ENCODE measurements around the gene DNAH8.

DNAH8 gene

GRCh38 chr6:39029156-39030011, 314.3 kb downstream of the DNAH8 start:
- Histone ChIP-seq H3K27ac (ENCODE audit: low read depth, low read length) (no peak overlapping the region), H3K4me3 (ENCODE audit: low read depth in 1 of 2, low read length in 2 of 2) (no peak overlapping the region), H3K27me3 (ENCODE audit: control insufficient read depth in 1 of 2, insufficient read depth in 2 of 2, low read length in 2 of 2) (peaks cover 0 to 7% of the 10 kb centered on the region in 2 donors), H3K36me3 (ENCODE audit: insufficient read depth, low read length) (no peaks in the 10 kb centered on the region), H3K4me1 (ENCODE audit: insufficient read depth, low read length) (no peaks in the 10 kb centered on the region), H3K9me3 (ENCODE audit: low read length) (no peaks in the 10 kb centered on the region), H3K9ac (ENCODE audit: low read length) (no peak overlapping the region)

DNA sequence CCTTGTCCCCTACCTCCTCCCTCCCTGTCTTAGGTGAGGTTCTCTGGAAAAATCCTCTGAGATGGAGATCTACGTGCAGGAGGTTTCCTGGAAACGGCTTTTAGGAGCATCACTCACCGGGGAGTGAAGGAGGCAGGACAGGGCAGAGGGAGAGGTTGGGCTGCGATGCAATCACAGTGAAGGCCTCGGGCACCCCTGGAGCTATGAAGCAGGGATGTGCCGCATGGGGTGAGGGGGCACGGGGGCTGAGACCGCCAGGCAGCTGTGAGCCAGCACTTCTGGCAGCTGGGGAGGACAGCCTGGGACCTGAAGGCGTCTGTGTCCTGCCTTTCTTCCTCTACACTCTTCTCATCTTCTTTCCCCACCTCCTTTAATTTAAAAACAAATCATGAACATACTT, 320.6 kb downstream of the DNAH8 start:
- Histone ChIP-seq H3K36me3 (ENCODE audit: insufficient read depth, low read length) (no peaks in the 10 kb centered on the region), H3K4me3 (ENCODE audit: low read depth in 1 of 2, low read length in 2 of 2) (no peak overlapping the region), H3K9ac (ENCODE audit: low read length) (no peak overlapping the region), H3K27me3 (ENCODE audit: control insufficient read depth in 1 of 2, insufficient read depth in 2 of 2, low read length in 2 of 2) (peaks cover 0 to 6% of the 10 kb centered on the region in 2 donors), H3K9me3 (ENCODE audit: low read length) (no peaks in the 10 kb centered on the region), H3K4me1 (ENCODE audit: insufficient read depth, low read length) (no peaks in the 10 kb centered on the region), H3K27ac (ENCODE audit: low read depth, low read length) (no peak overlapping the region)

DNA sequence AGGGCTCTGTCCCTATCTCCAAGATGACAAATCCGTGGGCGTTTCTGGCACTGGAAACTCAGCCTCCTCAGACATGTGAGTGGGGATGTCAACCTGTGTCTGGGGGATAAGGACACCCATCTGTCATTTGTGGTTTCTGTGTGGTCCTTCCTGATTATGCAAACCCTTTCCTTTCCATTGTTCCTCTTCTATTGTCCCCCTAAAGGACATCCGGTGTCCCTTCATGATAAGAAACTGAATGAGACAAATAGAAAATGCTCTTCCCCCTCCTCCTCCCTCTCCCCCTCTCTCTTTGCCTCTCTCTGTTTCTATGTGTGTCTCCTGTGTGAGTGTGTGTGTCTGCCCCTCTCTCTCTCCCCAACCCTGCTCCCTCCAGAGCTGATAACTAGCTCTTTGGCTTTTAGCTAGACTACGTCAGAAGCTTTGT, 322.0 kb downstream of the DNAH8 start:
- Histone ChIP-seq H3K9me3 (ENCODE audit: low read length) (no peaks in the 10 kb centered on the region), H3K9ac (ENCODE audit: low read length) (no peak overlapping the region), H3K36me3 (ENCODE audit: insufficient read depth, low read length) (no peaks in the 10 kb centered on the region), H3K4me3 (ENCODE audit: low read depth in 1 of 2, low read length in 2 of 2) (no peak overlapping the region), H3K4me1 (ENCODE audit: insufficient read depth, low read length) (no peaks in the 10 kb centered on the region), H3K27me3 (ENCODE audit: control insufficient read depth in 1 of 2, insufficient read depth in 2 of 2, low read length in 2 of 2) (peaks cover 0 to 6% of the 10 kb centered on the region in 2 donors), H3K27ac (ENCODE audit: low read depth, low read length) (no peak overlapping the region)

GRCh38 chr6:39037707-39038106, 322.6 kb downstream of the DNAH8 start:
- Histone ChIP-seq H3K36me3 (ENCODE audit: insufficient read depth, low read length) (no peaks in the 10 kb centered on the region), H3K27me3 (ENCODE audit: control insufficient read depth in 1 of 2, insufficient read depth in 2 of 2, low read length in 2 of 2) (peaks cover 0 to 6% of the 10 kb centered on the region in 2 donors), H3K27ac (ENCODE audit: low read depth, low read length) (no peak overlapping the region), H3K4me3 (ENCODE audit: low read depth in 1 of 2, low read length in 2 of 2) (no peak overlapping the region), H3K4me1 (ENCODE audit: insufficient read depth, low read length) (no peaks in the 10 kb centered on the region), H3K9me3 (ENCODE audit: low read length) (no peaks in the 10 kb centered on the region), H3K9ac (ENCODE audit: low read length) (no peak overlapping the region)

- H3K36me3 ChIP-seq (ENCODE audit: insufficient read depth, low read length), result no peaks in the 10 kb centered on the region
- no peak overlapping the region for H3K27ac ChIP-seq (ENCODE audit: low read depth, low read length)
- H3K9me3 ChIP-seq (ENCODE audit: low read length), result no peaks in the 10 kb centered on the region
- no peaks in the 10 kb centered on the region for H3K4me1 ChIP-seq (ENCODE audit: insufficient read depth, low read length)
- H3K27me3 ChIP-seq (ENCODE audit: control insufficient read depth in 1 of 2, insufficient read depth in 2 of 2, low read length in 2 of 2), result peaks cover 0 to 6% of the 10 kb centered on the region in 2 donors
- H3K4me3 ChIP-seq (ENCODE audit: low read depth in 1 of 2, low read length in 2 of 2), result no peak overlapping the region
- no peak overlapping the region for H3K9ac ChIP-seq (ENCODE audit: low read length)
Measured at GRCh38 chr6:39040080-39040673, 325.1 kb downstream of the DNAH8 start.

DNA sequence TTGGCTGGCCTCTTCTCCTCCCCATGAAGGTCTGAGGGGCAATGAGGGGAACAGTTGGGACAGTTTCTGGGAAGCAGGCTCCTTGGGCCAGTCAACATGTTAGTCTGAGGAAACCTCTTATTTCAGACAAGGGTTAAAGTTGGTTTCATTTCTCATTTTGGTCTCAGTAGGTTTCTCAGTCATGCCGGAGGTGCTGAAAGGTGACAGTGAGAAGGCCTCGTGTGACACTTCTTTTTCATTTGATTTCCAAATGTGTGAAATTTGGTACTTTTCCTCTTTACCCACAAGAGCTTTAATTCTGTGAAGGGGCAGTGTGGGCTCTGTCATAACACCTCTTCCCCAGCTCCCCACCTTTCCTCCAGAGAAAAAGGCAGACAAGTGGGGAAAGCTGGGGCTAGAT, 326.0 kb downstream of the DNAH8 start:
- Histone ChIP-seq H3K4me3 (ENCODE audit: low read depth in 1 of 2, low read length in 2 of 2) (no peak overlapping the region), H3K9me3 (ENCODE audit: low read length) (no peaks in the 10 kb centered on the region), H3K4me1 (ENCODE audit: insufficient read depth, low read length) (no peaks in the 10 kb centered on the region), H3K9ac (ENCODE audit: low read length) (no peak overlapping the region), H3K36me3 (ENCODE audit: insufficient read depth, low read length) (no peaks in the 10 kb centered on the region), H3K27me3 (ENCODE audit: control insufficient read depth in 1 of 2, insufficient read depth in 2 of 2, low read length in 2 of 2) (peaks cover 0 to 6% of the 10 kb centered on the region in 2 donors), H3K27ac (ENCODE audit: low read depth, low read length) (no peak overlapping the region)

DNA sequence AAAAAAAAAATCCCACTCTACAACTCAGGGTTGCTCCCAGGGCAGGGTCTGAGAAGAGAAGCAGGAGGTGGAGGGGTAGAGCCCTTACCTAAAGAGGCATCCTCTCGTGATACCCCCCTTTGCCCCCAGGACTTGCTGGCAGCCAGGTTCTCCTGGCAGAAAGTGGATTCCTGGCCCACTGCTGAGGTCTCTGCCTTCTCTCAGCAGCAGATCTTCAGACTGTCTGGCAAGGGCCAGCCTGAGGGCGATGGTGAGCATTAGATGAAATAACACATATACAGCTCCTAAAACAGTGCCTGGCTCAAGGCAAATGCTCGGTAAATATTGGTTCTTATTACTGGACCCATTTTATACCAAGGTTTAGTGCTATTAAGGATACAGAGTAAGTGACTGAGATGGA, 328.7 kb downstream of the DNAH8 start:
- Histone ChIP-seq H3K4me3 (ENCODE audit: low read depth in 1 of 2, low read length in 2 of 2) (no peak overlapping the region), H3K36me3 (ENCODE audit: insufficient read depth, low read length) (no peaks in the 10 kb centered on the region), H3K9me3 (ENCODE audit: low read length) (no peaks in the 10 kb centered on the region), H3K9ac (ENCODE audit: low read length) (no peak overlapping the region), H3K27ac (ENCODE audit: low read depth, low read length) (no peak overlapping the region), H3K4me1 (ENCODE audit: insufficient read depth, low read length) (no peaks in the 10 kb centered on the region), H3K27me3 (ENCODE audit: control insufficient read depth in 1 of 2, insufficient read depth in 2 of 2, low read length in 2 of 2) (peaks cover 0 to 19% of the 10 kb centered on the region in 2 donors)

DNA sequence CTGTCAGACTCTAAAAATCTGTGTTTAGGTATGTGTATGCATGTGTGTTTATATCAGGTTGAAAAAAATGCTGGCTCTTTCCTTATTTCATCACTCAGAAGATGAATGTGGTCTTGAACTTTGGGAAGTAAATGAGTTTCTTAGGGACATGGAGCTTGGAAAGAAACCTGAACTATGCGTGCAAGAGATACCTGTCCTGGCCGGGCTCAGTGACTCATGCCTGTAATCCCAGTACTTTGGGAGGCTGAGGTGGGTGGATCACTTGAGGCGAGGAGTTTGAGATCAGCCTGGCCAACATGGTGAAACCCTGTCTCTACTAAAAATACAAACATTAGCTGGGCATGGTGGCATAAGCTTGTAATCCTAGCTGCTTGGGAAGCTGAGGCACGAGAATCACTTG, 329.1 kb downstream of the DNAH8 start:
- H3K27ac ChIP-seq (ENCODE audit: low read depth, low read length), result no peak overlapping the region
- peaks cover 4 to 23% of the 10 kb centered on the region in 2 donors for H3K27me3 ChIP-seq (ENCODE audit: control insufficient read depth in 1 of 2, insufficient read depth in 2 of 2, low read length in 2 of 2)
- H3K9me3 ChIP-seq (ENCODE audit: low read length), result no peaks in the 10 kb centered on the region
- no peak overlapping the region for H3K9ac ChIP-seq (ENCODE audit: low read length)
- no peak overlapping the region for H3K4me3 ChIP-seq (ENCODE audit: low read depth in 1 of 2, low read length in 2 of 2)
- H3K4me1 ChIP-seq (ENCODE audit: insufficient read depth, low read length), result no peaks in the 10 kb centered on the region
- no peaks in the 10 kb centered on the region for H3K36me3 ChIP-seq (ENCODE audit: insufficient read depth, low read length)

DNA sequence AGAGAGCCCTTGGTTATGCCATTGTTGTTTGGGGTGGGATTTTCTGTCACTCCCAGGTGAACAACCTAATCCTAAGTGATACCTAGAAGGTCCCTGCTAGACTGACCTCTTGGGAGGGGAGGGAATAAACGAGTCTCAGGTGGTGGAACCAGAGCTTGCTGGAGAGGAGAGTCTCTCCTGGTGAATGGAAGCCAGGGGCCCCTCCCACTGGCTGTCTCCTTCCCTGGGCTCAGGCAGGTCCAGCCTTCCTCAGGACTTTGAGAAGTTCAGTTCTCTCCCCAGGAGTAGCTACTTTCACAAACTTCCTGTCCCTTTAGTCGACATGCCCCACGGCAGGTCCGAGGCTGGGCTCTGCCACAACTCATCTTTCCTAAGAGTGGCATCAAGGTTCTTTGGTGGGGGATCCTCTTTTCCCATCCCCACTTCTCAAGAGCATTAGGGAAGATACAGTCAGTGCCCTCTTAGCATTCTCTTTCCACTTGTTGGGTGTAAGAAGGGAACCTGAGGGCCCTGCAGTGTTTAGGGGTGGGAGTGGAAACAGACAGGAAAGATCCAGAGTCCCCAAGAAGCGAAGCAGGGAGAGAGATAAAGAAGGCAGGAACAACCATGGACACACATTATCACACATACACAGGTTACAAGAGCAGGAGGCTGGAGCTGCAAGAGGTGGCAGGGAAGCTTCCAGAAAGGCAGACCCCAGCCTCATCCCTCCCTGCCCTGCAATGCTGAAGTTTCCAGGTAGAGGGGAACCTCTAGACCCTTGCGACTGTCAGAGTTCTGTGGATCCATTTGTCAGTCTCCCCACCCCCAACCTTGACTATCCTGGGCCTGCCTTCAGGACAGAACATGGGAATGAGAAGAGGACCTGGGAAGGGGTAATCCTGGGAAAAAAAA, 332.6 kb downstream of the DNAH8 start:
- no peaks in the 10 kb centered on the region for H3K9me3 ChIP-seq (ENCODE audit: low read length)
- H3K4me1 ChIP-seq (ENCODE audit: insufficient read depth, low read length), result no peaks in the 10 kb centered on the region
- no peak overlapping the region for H3K4me3 ChIP-seq (ENCODE audit: low read depth in 1 of 2, low read length in 2 of 2)
- no peak overlapping the region for H3K27ac ChIP-seq (ENCODE audit: low read depth, low read length)
- no peaks in the 10 kb centered on the region for H3K36me3 ChIP-seq (ENCODE audit: insufficient read depth, low read length)
- no peak overlapping the region for H3K9ac ChIP-seq (ENCODE audit: low read length)
- peaks cover 16 to 33% of the 10 kb centered on the region in 2 donors for H3K27me3 ChIP-seq (ENCODE audit: control insufficient read depth in 1 of 2, insufficient read depth in 2 of 2, low read length in 2 of 2)

- Histone ChIP-seq H3K9ac (ENCODE audit: low read length) (no peak within 1 kb of the TSS), H3K27me3 (ENCODE audit: control insufficient read depth in 1 of 2, insufficient read depth in 2 of 2, low read length in 2 of 2) (peaks cover 16 to 33% of the 10 kb centered on the region in 2 donors), H3K9me3 (ENCODE audit: low read length) (no peaks in the 10 kb centered on the region), H3K36me3 (ENCODE audit: insufficient read depth, low read length) (no peaks in the 10 kb centered on the region), H3K27ac (ENCODE audit: low read depth, low read length) (no peak within 1 kb of the TSS), H3K4me3 (ENCODE audit: low read depth in 1 of 2, low read length in 2 of 2) (no peak within 1 kb of the TSS), H3K4me1 (ENCODE audit: insufficient read depth, low read length) (no peaks in the 10 kb centered on the region)
Measured at GRCh38 chr6:39048481-39049399, 333.6 kb downstream of the DNAH8 start, which contains the start of gene GLP1R. Gene GLP1R (plus strand): TSS chr6:39048781. CDS start chr6:39048841, 60 bp downstream.

Data from muscle layer of colon (tissue), 2 donors.